AG09319 (cell line): ENCODE measurements around the gene TMEM255B.
"Not testable (repeated sequence)": the region's sequence is repeated elsewhere in the genome, so short reads cannot be mapped to it uniquely, and the experiment has no call there.

Experiments used
- DNase-seq: peaks from one replicate; pipeline ENCODE4 v3.0.0-alpha.2; 2010; ENCODE audit warnings: low read depth; ENCODE audit errors: extremely low read depth
- CTCF ChIP-seq: IDR thresholded peaks from 2 replicates; pipeline ENCODE4 v1.5.1; 2011; ENCODE audit warnings: low read depth, mild to moderate bottlenecking, inconsistent platforms, low read length, moderate library complexity

The TMEM255B gene

DNA sequence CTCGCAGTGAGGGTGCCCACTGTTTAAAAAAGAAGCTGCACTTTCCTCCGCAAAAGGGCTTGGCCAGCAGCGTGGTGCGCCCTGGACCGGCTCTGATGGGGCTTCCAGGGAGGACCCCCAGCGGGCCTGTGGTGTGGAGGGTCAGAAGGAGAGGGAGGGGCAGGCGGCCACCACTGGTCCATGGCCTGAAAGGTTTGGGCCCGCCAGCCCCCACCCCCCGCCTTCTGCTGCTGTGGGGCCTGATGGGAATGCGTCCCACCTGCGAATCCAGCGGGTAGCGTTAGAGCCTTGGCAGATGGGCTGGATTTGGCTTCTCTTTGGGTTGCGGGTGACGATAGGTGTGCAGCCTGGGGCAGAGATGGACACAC lies 34.7 kb downstream of the TMEM255B start:
- TF ChIP-seq CTCF: no peak
- no peak for DNase-seq

DNA sequence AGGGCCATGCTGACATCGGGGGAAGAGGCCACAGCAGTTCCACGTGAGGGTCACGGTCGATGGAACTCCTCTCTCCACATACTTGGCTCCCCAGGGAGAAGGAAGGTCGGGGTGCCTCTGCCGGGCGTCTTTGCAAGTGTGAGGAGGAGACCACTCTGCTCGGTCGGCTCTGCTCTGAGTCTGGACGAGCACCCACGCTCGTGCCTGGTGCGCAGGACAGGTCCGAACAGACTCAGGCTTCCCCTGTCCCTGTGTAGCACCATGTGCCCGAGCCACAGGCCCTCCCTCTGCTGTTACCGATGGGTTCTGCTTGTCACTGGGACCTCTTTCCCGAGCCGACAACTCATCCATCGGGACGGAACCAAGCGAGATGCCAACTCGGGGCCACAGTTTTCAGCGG lies 35.1 kb downstream of the TMEM255B start:
- no peak for DNase-seq
- no peak for TF ChIP-seq CTCF

- DNase-seq: no peak
- TF ChIP-seq CTCF: no peak
Observed at GRCh38 chr13:113794764-113795173, 35.7 kb downstream of the TMEM255B start.

DNA sequence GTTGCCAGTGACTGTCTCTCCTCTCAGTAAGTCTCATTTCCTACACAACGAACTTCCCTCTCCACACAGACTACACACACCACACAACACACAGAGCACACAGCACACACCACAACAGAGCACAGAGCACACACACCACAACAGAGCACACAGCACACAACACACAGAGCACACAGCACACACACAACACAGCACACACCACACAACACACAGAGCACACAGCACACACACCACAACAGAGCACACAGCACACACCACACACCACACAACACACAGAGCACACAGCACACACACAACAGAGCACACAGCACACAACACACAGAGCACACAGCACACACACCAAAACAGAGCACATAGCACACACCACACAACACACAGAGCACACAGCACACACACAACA lies 36.3 kb downstream of the TMEM255B start:
- DNase-seq: not testable (repeated sequence)

- TF ChIP-seq CTCF: no peak
- no peak for DNase-seq
Observed at GRCh38 chr13:113796211-113796963, 37.4 kb downstream of the TMEM255B start.

GRCh38 chr13:113796964-113797676 lies 38.1 kb downstream of the TMEM255B start:
- DNase-seq: no peak
- no peak for TF ChIP-seq CTCF

GRCh38 chr13:113798200-113798811 lies 39.3 kb downstream of the TMEM255B start:
- TF ChIP-seq CTCF: no peak
- DNase-seq: no peak
